IMR-90 (cell line): ENCODE results near the gene SEMA4D. TPM values are rescaled to one million over a fixed set of nuclear protein-coding genes. Genes with fewer than 3 reads are reported as not detected.

Experiments
- ATAC-seq: fragments of 200-7000 bp; cut with Tn5 transposase; 2 replicates; pipeline ENCODE4 v1.9.1; 2020; ENCODE audit warnings: low read depth, mild to moderate bottlenecking, moderate library complexity
- BruUV-seq: library from RNA; stranded (reverse); fragments of 400-500 nt; replicated peaks from 2 replicates; lab custom pipeline; 2021; lab: Mats Ljungman, UMichigan
- CTCF ChIA-PET: fragments of 300-600 bp; formaldehyde crosslinking; extraction: SDS; loops from one replicate; lab custom pipeline; 2021; ENCODE audit warnings: antibody characterized with exemption; lab: Yijun Ruan, JAX
- POLR2A ChIA-PET: fragments of 300-600 bp; sonication (Branson Sonifier 250); formaldehyde crosslinking; loops from one replicate; lab custom pipeline; 2022; ENCODE audit warnings: antibody characterized with exemption; ENCODE audit not compliant: unreplicated experiment; lab: Charles Lee
- DNase-seq: peaks from one replicate; pipeline ENCODE4 v3.0.0; 2013
- H2AFZ ChIP-seq: replicated peaks from 2 replicates; pipeline ENCODE3; 2013; ENCODE audit warnings: low read length, mild to moderate bottlenecking; ENCODE audit not compliant: poor library complexity
- H2AK5ac ChIP-seq: 2 replicates; pipeline ENCODE4 v1.6.1; 2013; ENCODE audit warnings: low read depth, low read length, inconsistent platforms
- H2AK9ac ChIP-seq: replicated peaks from 2 replicates; pipeline ENCODE3; 2013; ENCODE audit warnings: mild to moderate bottlenecking, low read depth, low read length, moderate library complexity; ENCODE audit not compliant: poor library complexity
- H2BK120ac ChIP-seq: 2 replicates; pipeline ENCODE4 v1.6.1; 2013; ENCODE audit warnings: low read depth, low read length, inconsistent platforms
- H2BK15ac ChIP-seq: 3 replicates; pipeline ENCODE4 v1.6.1; 2013; ENCODE audit warnings: low read depth, low read length, inconsistent platforms
- H2BK20ac ChIP-seq: 2 replicates; pipeline ENCODE4 v1.6.1; 2013; ENCODE audit warnings: low read depth, mild to moderate bottlenecking, inconsistent platforms, low read length, moderate library complexity
- H2BK5ac ChIP-seq: 2 replicates; pipeline ENCODE4 v1.6.1; 2013; ENCODE audit warnings: mild to moderate bottlenecking, low read depth, low read length, inconsistent platforms; ENCODE audit not compliant: poor library complexity, severe bottlenecking
- H3K14ac ChIP-seq: replicated peaks from 2 replicates; pipeline ENCODE4 v1.6.1; 2013; ENCODE audit warnings: low read depth, low read length, inconsistent platforms
- H3K18ac ChIP-seq: 2 replicates; pipeline ENCODE4 v1.6.1; 2013; ENCODE audit warnings: low read depth, low read length, control low read depth
- H3K23ac ChIP-seq: 2 replicates; pipeline ENCODE4 v1.6.1; 2013; ENCODE audit warnings: low read depth, low read length, inconsistent platforms
- H3K27ac ChIP-seq: 2 replicates; pipeline ENCODE4 v1.5.1; 2013; ENCODE audit warnings: mild to moderate bottlenecking, control low read depth, low read length; ENCODE audit not compliant: insufficient read depth
- H3K27me3 ChIP-seq: 2 replicates; pipeline ENCODE4 v1.6.1; 2013; ENCODE audit warnings: low read length; ENCODE audit not compliant: control insufficient read depth, insufficient read depth
- H3K36me3 ChIP-seq: 2 replicates; pipeline ENCODE4 v1.6.1; 2013; ENCODE audit warnings: low read length, mixed read lengths; ENCODE audit not compliant: control insufficient read depth, insufficient read depth
- H3K4ac ChIP-seq: 2 replicates; pipeline ENCODE4 v1.6.1; 2013; ENCODE audit warnings: low read depth, low read length, inconsistent platforms
- H3K4me1 ChIP-seq: 2 replicates; pipeline ENCODE4 v1.6.1; 2013; ENCODE audit warnings: low read length, mixed read lengths; ENCODE audit not compliant: control insufficient read depth, insufficient read depth
- H3K4me2 ChIP-seq: 2 replicates; pipeline ENCODE4 v1.6.1; 2013; ENCODE audit warnings: low read depth, mild to moderate bottlenecking, control low read depth, low read length, moderate library complexity
- H3K4me3 ChIP-seq: 2 replicates; pipeline ENCODE4 v1.5.1; 2013; ENCODE audit warnings: low read depth, mild to moderate bottlenecking, control low read depth, low read length, moderate library complexity; ENCODE audit not compliant: insufficient read depth
- H3K56ac ChIP-seq: 2 replicates; pipeline ENCODE4 v1.6.1; 2013; ENCODE audit warnings: low read length, inconsistent platforms; ENCODE audit not compliant: insufficient read depth; ENCODE audit errors: extremely low read depth
- H3K79me1 ChIP-seq, 2 experiments: 2 replicates each; pipeline ENCODE4 v1.6.1; 2013; ENCODE audit warnings: low read length in 2 of 2, inconsistent platforms in 1 of 2, low read depth in 1 of 2
- H3K9ac ChIP-seq: 2 replicates; pipeline ENCODE4 v1.6.1; 2013; ENCODE audit warnings: low read depth, low read length, control low read depth
- H3K9me1 ChIP-seq: 2 replicates; pipeline ENCODE4 v1.6.1; 2013; ENCODE audit warnings: low read length, inconsistent platforms; ENCODE audit not compliant: insufficient read depth
- H3K9me3 ChIP-seq: 2 replicates; pipeline ENCODE4 v1.6.1; 2013; ENCODE audit warnings: low read length; ENCODE audit not compliant: control insufficient read depth, insufficient read depth
- H4K20me1 ChIP-seq: 2 replicates; pipeline ENCODE4 v1.6.1; 2013; ENCODE audit warnings: low read length, inconsistent platforms; ENCODE audit not compliant: insufficient read depth
- H4K5ac ChIP-seq: 2 replicates; pipeline ENCODE4 v1.6.1; 2013; ENCODE audit warnings: mild to moderate bottlenecking, low read depth, low read length, control low read depth
- H4K8ac ChIP-seq, 2 experiments: 2 replicates each; pipeline ENCODE4 v1.6.1; 2013; ENCODE audit warnings: low read depth in 2 of 2, low read length in 2 of 2, control low read depth in 1 of 2, inconsistent platforms in 1 of 2
- H4K91ac ChIP-seq: 2 replicates; pipeline ENCODE4 v1.6.1; 2013; ENCODE audit warnings: low read depth, low read length, inconsistent platforms; ENCODE audit not compliant: insufficient read depth
- CHD1 ChIP-seq: IDR thresholded peaks from 2 replicates; pipeline ENCODE4 v1.6.1; 2012; ENCODE audit warnings: low read depth, low read length, improper control_type of control experiment
- FOS ChIP-seq: fragments of 150-350 bp; IDR thresholded peaks from 2 replicates; pipeline ENCODE4 v1.6.1; 2016; ENCODE audit warnings: low read depth, low read length
- MAFK ChIP-seq: IDR thresholded peaks from 2 replicates; pipeline ENCODE4 v1.6.1; 2012; ENCODE audit warnings: low read depth, low read length, improper control_type of control experiment
- MAZ ChIP-seq: IDR thresholded peaks from 2 replicates; pipeline ENCODE4 v1.6.1; 2012; ENCODE audit warnings: low read depth, mild to moderate bottlenecking, low read length, improper control_type of control experiment, moderate library complexity, borderline replicate concordance
- RAD21 ChIP-seq: IDR thresholded peaks from 2 replicates; pipeline ENCODE4 v1.6.1; 2012; ENCODE audit warnings: low read length, improper control_type of control experiment
- RCOR1 ChIP-seq: IDR thresholded peaks from 2 replicates; pipeline ENCODE4 v1.6.1; 2012; ENCODE audit warnings: mild to moderate bottlenecking, low read length, improper control_type of control experiment; ENCODE audit not compliant: insufficient replicate concordance
- RFX5 ChIP-seq: IDR thresholded peaks from 2 replicates; pipeline ENCODE4 v1.8.0; 2012; ENCODE audit warnings: low read depth, mild to moderate bottlenecking, low read length, moderate library complexity
- WGBS, 2 experiments: methylation state at CpG; one replicate each; pipeline versions ENCODE4 v1.1.5 to v1.1.7; 2013; ENCODE audit warnings: missing lambda C conversion rate in 2 of 2; ENCODE audit not compliant: insufficient read length in 1 of 2; ENCODE audit errors: extremely low coverage in 2 of 2; 5-methylcytosine and 5-hydroxymethylcytosine counted together
- dilution Hi-C: fragments of 300-500 bp; cut with HindIII; formaldehyde crosslinking; loops from one replicate; pipeline ENCODE4 v1.14.3; 2018; ENCODE audit warnings: low sequenced_read_pairs; ENCODE audit not compliant: unreplicated experiment
- in situ Hi-C: fragments of 300-500 bp; cut with MboI; formaldehyde crosslinking; loops from 3 replicates; pipeline ENCODE4 v1.14.3; 2019; ENCODE audit warnings: low sequenced_read_pairs, inconsistent platforms, mixed read lengths
- intact Hi-C: fragments of 100-400 bp; cut with micrococcal nuclease; formaldehyde crosslinking; loops from 2 replicates; pipeline ENCODE4 v1.10.0; 2022
- polyA plus RNA-seq, 3 experiments: library from polyadenylated mRNA; depleted of rRNA; stranded (reverse); fragments of >200 nt; gene quantifications; 2 replicates each; pipeline ENCODE4 v1.2.3, GENCODE V29; 2012; ENCODE audit warnings: low replicate concordance in 1 of 3
- total RNA-seq: library from RNA; depleted of rRNA; stranded (reverse); fragments of >200 nt; gene quantifications from 2 replicates; pipeline ENCODE4 v1.2.3, GENCODE V29; 2012
- TF ChIP-seq, protein P1 (sequence below): fragments of 150-350 bp; IDR thresholded peaks from 2 replicates; pipeline ENCODE4 v1.6.1; 2017; ENCODE audit warnings: mild to moderate bottlenecking, antibody characterized with exemption, low read length, low read depth

SEMA4D gene
- total and polyA plus RNA-seq, 2 of the 4 experiments (the other 2 are of a cell fraction), result 0.90 to 1.5 TPM

DNA sequence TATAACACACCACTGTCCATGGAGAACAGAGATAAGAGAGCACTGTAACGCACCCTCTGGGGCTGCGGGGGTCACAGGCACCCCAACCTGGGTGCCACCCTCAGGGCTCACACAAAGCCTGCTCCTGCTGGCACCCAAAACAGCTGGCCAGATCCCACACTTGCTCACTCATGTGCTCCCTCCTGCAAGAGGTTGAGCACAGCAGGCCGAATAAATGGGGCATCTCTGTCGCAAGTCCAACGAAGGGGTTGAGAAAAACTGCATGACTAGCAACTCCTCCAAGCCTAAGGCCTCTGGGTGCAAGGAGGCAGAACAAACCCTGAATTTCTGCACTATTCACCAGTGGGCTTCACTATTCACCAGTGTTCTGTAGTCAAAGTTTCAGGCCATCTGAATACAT is 99.3 kb downstream of the SEMA4D start:
- H2BK120ac ChIP-seq, result no peak overlapping the region
- ATAC-seq (no peak), DNase-seq (no peak)
- BruUV-seq, result no TSS peak
- no peak overlapping the region for H3K27ac ChIP-seq
- no peak overlapping the region for H2AK5ac ChIP-seq
- H3K14ac ChIP-seq, result no peak overlapping the region
- H4K20me1 ChIP-seq, result no peaks in the 10 kb centered on the region
- H4K5ac ChIP-seq, result no peak overlapping the region
- no peak overlapping the region for H2BK5ac ChIP-seq
- H3K27me3 ChIP-seq, result no peaks in the 10 kb centered on the region
- H3K4me1 ChIP-seq, result no peaks in the 10 kb centered on the region
- H3K4me2 ChIP-seq, result no peak overlapping the region
- no CpG with 5 or more reads among the region's 5 CpGs for WGBS, 2 experiments
- H3K18ac ChIP-seq, result no peak overlapping the region
- TF ChIP-seq CHD1 (no peak), RCOR1 (no peak), FOS (no peak), MAZ (no peak), RFX5 (no peak), RAD21 (no peak), MAFK (no peak)
- TF ChIP-seq, protein P1, sequence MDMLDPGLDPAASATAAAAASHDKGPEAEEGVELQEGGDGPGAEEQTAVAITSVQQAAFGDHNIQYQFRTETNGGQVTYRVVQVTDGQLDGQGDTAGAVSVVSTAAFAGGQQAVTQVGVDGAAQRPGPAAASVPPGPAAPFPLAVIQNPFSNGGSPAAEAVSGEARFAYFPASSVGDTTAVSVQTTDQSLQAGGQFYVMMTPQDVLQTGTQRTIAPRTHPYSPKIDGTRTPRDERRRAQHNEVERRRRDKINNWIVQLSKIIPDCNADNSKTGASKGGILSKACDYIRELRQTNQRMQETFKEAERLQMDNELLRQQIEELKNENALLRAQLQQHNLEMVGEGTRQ, result no peak
- no peak overlapping the region for H2BK15ac ChIP-seq
- no peaks in the 10 kb centered on the region for H3K9me3 ChIP-seq
- intact Hi-C loops (no loop called here), in situ Hi-C loops (no loop called here), dilution Hi-C loops (no loop called here)
- no peak overlapping the region for H3K23ac ChIP-seq
- H2AK9ac ChIP-seq, result no peak overlapping the region
- H3K36me3 ChIP-seq, result peaks cover 27% of the 10 kb centered on the region
- H2AFZ ChIP-seq, result no peak overlapping the region
- ChIA-PET CTCF (no interaction called here), POLR2A (no interaction called here)
- no peaks in the 10 kb centered on the region for H3K79me1 ChIP-seq
- no peak overlapping the region for H4K8ac ChIP-seq
- H3K4me3 ChIP-seq, result no peak overlapping the region
- H2BK20ac ChIP-seq, result no peak overlapping the region
- no peak overlapping the region for H4K91ac ChIP-seq
- no peak overlapping the region for H3K9ac ChIP-seq
- peaks cover 4% of the 10 kb centered on the region for H3K9me1 ChIP-seq
- H3K56ac ChIP-seq, result no peak overlapping the region
- H3K4ac ChIP-seq, result no peak overlapping the region
